PC-3 (cell line): ENCODE measurements around the gene THRA. TPM values are rescaled to one million over a fixed set of nuclear protein-coding genes. Genes with fewer than 3 reads are reported as not detected.

ENCODE experiments used
- ATAC-seq: fragments of 200-7000 bp; cut with Tn5 transposase; 2 replicates; pipeline ENCODE4 v1.9.1; 2020; ENCODE audit warnings: mild to moderate bottlenecking, moderate library complexity
- BruUV-seq: library from RNA; stranded (reverse); fragments of 400-500 nt; replicated peaks from 2 replicates; lab custom pipeline; 2021; lab: Mats Ljungman, UMichigan
- CTCF ChIA-PET: fragments of 300-600 bp; sonication (Branson Sonifier 250); formaldehyde crosslinking; loops from one replicate; lab custom pipeline; 2022; ENCODE audit warnings: antibody characterized with exemption; lab: Charles Lee
- POLR2A ChIA-PET: fragments of 300-600 bp; sonication (Branson Sonifier 250); formaldehyde crosslinking; loops from one replicate; lab custom pipeline; 2022; ENCODE audit warnings: antibody characterized with exemption; ENCODE audit not compliant: unreplicated experiment; lab: Charles Lee
- DNase-seq: peaks from one replicate; pipeline ENCODE4 v3.0.0-alpha.2; 2015
- H2AFZ ChIP-seq: fragments of 300-600 bp; sonication (generic); 2 replicates; pipeline ENCODE4 v1.6.0; 2016; ENCODE audit warnings: antibody characterized with exemption, low read length
- H3F3A ChIP-seq: fragments of 300-600 bp; sonication (generic); one replicate; pipeline ENCODE4 v1.6.0; 2017; ENCODE audit warnings: antibody characterized with exemption, low read length, control low read depth, mild to moderate bottlenecking; ENCODE audit not compliant: unreplicated experiment
- H3K27ac ChIP-seq: fragments of 300-600 bp; sonication (generic); 2 replicates; pipeline ENCODE4 v1.5.1; 2016; ENCODE audit warnings: mild to moderate bottlenecking, low read length
- H3K27me3 ChIP-seq: fragments of 300-600 bp; sonication (generic); 2 replicates; pipeline ENCODE4 v1.6.1; 2016; ENCODE audit warnings: low read length, mixed read lengths
- H3K36me3 ChIP-seq: fragments of 300-600 bp; sonication (generic); 2 replicates; pipeline ENCODE4 v1.6.1; 2016; ENCODE audit warnings: low read depth, mixed run types, low read length, mixed read lengths
- H3K4me1 ChIP-seq: fragments of 300-600 bp; sonication (generic); 2 replicates; pipeline ENCODE4 v1.5.1; 2016; ENCODE audit warnings: low read length; ENCODE audit not compliant: insufficient read depth
- H3K4me2 ChIP-seq: fragments of 300-600 bp; sonication (generic); 2 replicates; pipeline ENCODE4 v1.6.0; 2016; ENCODE audit warnings: low read length
- H3K4me3 ChIP-seq: fragments of 300-600 bp; sonication (generic); 2 replicates; pipeline ENCODE4 v1.5.1; 2016; ENCODE audit warnings: mild to moderate bottlenecking, low read length, mixed read lengths
- H3K79me2 ChIP-seq: fragments of 300-600 bp; sonication (generic); 2 replicates; pipeline ENCODE4 v1.6.1; 2017; ENCODE audit warnings: low read length, mixed read lengths
- H3K9ac ChIP-seq: fragments of 300-600 bp; sonication (generic); 2 replicates; pipeline ENCODE4 v1.6.0; 2016; ENCODE audit warnings: mild to moderate bottlenecking, low read length
- H3K9me2 ChIP-seq: fragments of 300-600 bp; sonication (generic); replicated peaks from 2 replicates; pipeline ENCODE4 v1.6.1; 2016; ENCODE audit warnings: mixed run types, low read length, mixed read lengths
- H3K9me3 ChIP-seq: fragments of 300-600 bp; sonication (generic); 2 replicates; pipeline ENCODE4 v1.6.1; 2016; ENCODE audit warnings: low read length, mixed read lengths
- H4K20me1 ChIP-seq: fragments of 300-600 bp; sonication (generic); 2 replicates; pipeline ENCODE4 v1.6.1; 2016; ENCODE audit warnings: low read length, mixed read lengths
- CTCF ChIP-seq: fragments of 300-600 bp; sonication (generic); conservative IDR thresholded peaks from 2 replicates; pipeline ENCODE4 v1.5.1; 2017; ENCODE audit warnings: antibody characterized with exemption, low read depth, mild to moderate bottlenecking, low read length
- EZH2 ChIP-seq: fragments of 300-600 bp; sonication (generic); IDR thresholded peaks from one replicate; pipeline ENCODE4 v1.6.1; 2017; ENCODE audit warnings: antibody characterized with exemption, mild to moderate bottlenecking, low read length; ENCODE audit not compliant: unreplicated experiment
- EZH2phosphoT487 ChIP-seq: fragments of 300-600 bp; sonication (generic); IDR thresholded peaks from 2 replicates; pipeline ENCODE4 v1.6.1; 2018; ENCODE audit warnings: mild to moderate bottlenecking, antibody characterized with exemption, low read length, borderline replicate concordance
- intact Hi-C: fragments of 100-400 bp; cut with micrococcal nuclease; formaldehyde crosslinking; loops from 2 replicates; pipeline ENCODE4 v1.9.0; 2023
- total RNA-seq: library from RNA; depleted of rRNA; stranded (reverse); fragments of >200 nt; gene quantifications from 2 replicates; pipeline ENCODE4 v1.2.3, GENCODE V29; 2014

The THRA gene
- total RNA-seq, 1 experiment from 2014 or later, result 6.6 TPM

- H3K36me3 ChIP-seq, result no peaks in the 10 kb centered on the region
- no peaks in the 10 kb centered on the region for H3F3A ChIP-seq
- H3K27me3 ChIP-seq, result no peaks in the 10 kb centered on the region
- H3K9me2 ChIP-seq, result no peaks in the 10 kb centered on the region
- no peak overlapping the region for H3K4me2 ChIP-seq
- no peak overlapping the region for H3K9ac ChIP-seq
- H4K20me1 ChIP-seq, result no peaks in the 10 kb centered on the region
- BruUV-seq, result no TSS peak
- no peak overlapping the region for H2AFZ ChIP-seq
- ATAC-seq (no peak), DNase-seq (no peak)
- ChIA-PET CTCF (no interaction called here), POLR2A (no interaction called here)
- no peaks in the 10 kb centered on the region for H3K79me2 ChIP-seq
- peaks cover 33% of the 10 kb centered on the region for H3K4me1 ChIP-seq
- TF ChIP-seq EZH2 (no peak), EZH2phosphoT487 (no peak), CTCF (no peak)
- no peak overlapping the region for H3K27ac ChIP-seq
- intact Hi-C loops, result no loop called here
- no peak overlapping the region for H3K4me3 ChIP-seq
- H3K9me3 ChIP-seq, result no peaks in the 10 kb centered on the region
Measured at GRCh38 chr17:40071313-40072039, 8.7 kb downstream of the THRA start.

GRCh38 chr17:40072040-40072734 is 9.4 kb downstream of the THRA start:
- Histone ChIP-seq H3K9ac (no peak overlapping the region), H3K4me2 (no peak overlapping the region), H3F3A (no peaks in the 10 kb centered on the region), H3K9me2 (no peaks in the 10 kb centered on the region), H3K36me3 (no peaks in the 10 kb centered on the region), H3K27ac (no peak overlapping the region), H2AFZ (no peak overlapping the region), H3K79me2 (no peaks in the 10 kb centered on the region), H4K20me1 (no peaks in the 10 kb centered on the region), H3K27me3 (no peaks in the 10 kb centered on the region), H3K4me3 (no peak overlapping the region), H3K4me1 (peaks cover 33% of the 10 kb centered on the region), H3K9me3 (no peaks in the 10 kb centered on the region)
- ATAC-seq (no peak), DNase-seq (peak; percentile 4)
- intact Hi-C loops, result no loop called here
- TF ChIP-seq EZH2phosphoT487, result no peak
- TF ChIP-seq CTCF, result no peak
- no peak for TF ChIP-seq EZH2
- POLR2A ChIA-PET, result no interaction called here
- BruUV-seq, result no TSS peak
- CTCF ChIA-PET, result no interaction called here
